RWPE2 (cell line): ENCODE data around the gene GALNT7.

Experiments used
- ATAC-seq: fragments of 200-7000 bp; cut with Tn5 transposase; 3 replicates; pipeline ENCODE4 v1.9.1; 2021; ENCODE audit warnings: low read depth
- DNase-seq: peaks from one replicate; pipeline ENCODE4 v3.0.0-alpha.2; 2020; ENCODE audit warnings: low spot score
- H3K27ac ChIP-seq: fragments of 450-650 bp; 2 replicates; pipeline ENCODE4 v1.5.1; 2017; ENCODE audit warnings: mild to moderate bottlenecking; ENCODE audit not compliant: poor library complexity, severe bottlenecking
- H3K27me3 ChIP-seq: fragments of 250-450 bp; sonication (Bioruptor Pico); 2 replicates; pipeline ENCODE4 v1.5.1; 2021; ENCODE audit warnings: mild to moderate bottlenecking, moderate library complexity; ENCODE audit not compliant: insufficient read depth, poor library complexity, severe bottlenecking
- H3K36me3 ChIP-seq: fragments of 250-450 bp; sonication (Bioruptor Pico); 2 replicates; pipeline ENCODE4 v1.5.1; 2020; ENCODE audit warnings: low read depth, mild to moderate bottlenecking, moderate library complexity
- H3K4me1 ChIP-seq: fragments of 250-450 bp; sonication (Bioruptor Pico); 2 replicates; pipeline ENCODE4 v1.5.1; 2021; ENCODE audit warnings: mild to moderate bottlenecking, moderate library complexity; ENCODE audit not compliant: insufficient read depth, poor library complexity, severe bottlenecking
- H3K4me3 ChIP-seq: fragments of 250-450 bp; sonication (Bioruptor Pico); 2 replicates; pipeline ENCODE4 v1.5.1; 2021; ENCODE audit warnings: mild to moderate bottlenecking, moderate library complexity; ENCODE audit not compliant: severe bottlenecking
- H3K9me3 ChIP-seq: fragments of 250-450 bp; sonication (Bioruptor Pico); 2 replicates; pipeline ENCODE4 v1.5.1; 2021; ENCODE audit warnings: mild to moderate bottlenecking, moderate library complexity; ENCODE audit not compliant: severe bottlenecking
- TF ChIP-seq, protein P1 (sequence below): fragments of 450-650 bp; IDR thresholded peaks from one replicate; pipeline ENCODE4 v1.5.1; 2017; ENCODE audit warnings: mild to moderate bottlenecking, moderate library complexity; ENCODE audit not compliant: poor library complexity, severe bottlenecking

GALNT7 gene

DNA sequence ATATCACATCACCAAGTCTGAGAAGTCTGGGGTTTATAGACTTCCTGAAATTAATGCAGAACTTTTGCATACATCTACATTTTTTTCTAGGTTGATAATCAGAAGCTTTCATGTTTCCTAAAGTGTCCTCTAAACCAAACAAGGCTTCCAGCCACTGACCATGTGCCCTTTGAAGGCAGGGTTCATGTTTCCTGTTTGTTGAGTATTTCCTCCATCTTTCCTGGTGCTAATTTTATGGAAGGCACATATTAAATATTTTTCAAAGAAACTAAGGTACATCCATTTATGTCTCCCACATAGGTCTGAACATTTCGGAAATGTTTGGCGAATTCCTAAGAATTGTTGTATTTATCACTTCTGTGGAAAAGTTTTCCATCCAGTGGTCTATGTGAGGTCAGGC, 5.6 kb downstream of the GALNT7 start:
- TF ChIP-seq, protein P1, sequence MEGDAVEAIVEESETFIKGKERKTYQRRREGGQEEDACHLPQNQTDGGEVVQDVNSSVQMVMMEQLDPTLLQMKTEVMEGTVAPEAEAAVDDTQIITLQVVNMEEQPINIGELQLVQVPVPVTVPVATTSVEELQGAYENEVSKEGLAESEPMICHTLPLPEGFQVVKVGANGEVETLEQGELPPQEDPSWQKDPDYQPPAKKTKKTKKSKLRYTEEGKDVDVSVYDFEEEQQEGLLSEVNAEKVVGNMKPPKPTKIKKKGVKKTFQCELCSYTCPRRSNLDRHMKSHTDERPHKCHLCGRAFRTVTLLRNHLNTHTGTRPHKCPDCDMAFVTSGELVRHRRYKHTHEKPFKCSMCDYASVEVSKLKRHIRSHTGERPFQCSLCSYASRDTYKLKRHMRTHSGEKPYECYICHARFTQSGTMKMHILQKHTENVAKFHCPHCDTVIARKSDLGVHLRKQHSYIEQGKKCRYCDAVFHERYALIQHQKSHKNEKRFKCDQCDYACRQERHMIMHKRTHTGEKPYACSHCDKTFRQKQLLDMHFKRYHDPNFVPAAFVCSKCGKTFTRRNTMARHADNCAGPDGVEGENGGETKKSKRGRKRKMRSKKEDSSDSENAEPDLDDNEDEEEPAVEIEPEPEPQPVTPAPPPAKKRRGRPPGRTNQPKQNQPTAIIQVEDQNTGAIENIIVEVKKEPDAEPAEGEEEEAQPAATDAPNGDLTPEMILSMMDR, result no peak
- Histone ChIP-seq H3K4me1 (peaks cover 12% of the 10 kb centered on the region), H3K4me3 (no peak overlapping the region), H3K36me3 (no peaks in the 10 kb centered on the region), H3K27me3 (no peaks in the 10 kb centered on the region), H3K9me3 (no peaks in the 10 kb centered on the region), H3K27ac (no peak overlapping the region)
- DNase-seq, result no peak
- ATAC-seq, result no peak

DNA sequence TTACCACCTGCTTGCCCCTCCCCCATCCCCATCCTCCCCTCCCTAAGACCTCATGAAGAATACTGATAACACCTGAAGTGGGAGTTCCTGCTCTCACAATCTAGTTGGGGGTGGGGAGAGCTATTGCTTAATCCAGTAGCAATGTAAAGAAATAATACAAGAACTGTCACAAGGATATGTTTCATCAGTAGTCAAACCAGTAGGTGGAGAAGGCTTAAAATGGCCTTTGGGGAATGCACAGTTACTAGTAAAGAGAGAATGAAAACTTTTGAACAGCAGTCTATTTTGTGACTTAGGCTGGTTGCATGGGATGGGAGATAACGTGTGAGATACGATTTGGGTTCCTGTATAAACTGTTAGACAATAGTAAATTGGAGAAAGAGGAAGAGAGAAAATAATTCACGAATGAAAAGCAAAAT, 6.0 kb downstream of the GALNT7 start:
- TF ChIP-seq, protein P1, result no peak
- Histone ChIP-seq H3K4me1 (peaks cover 16% of the 10 kb centered on the region), H3K36me3 (no peaks in the 10 kb centered on the region), H3K27me3 (no peaks in the 10 kb centered on the region), H3K4me3 (no peak overlapping the region), H3K27ac (no peak overlapping the region), H3K9me3 (no peaks in the 10 kb centered on the region)
- DNase-seq (no peak), ATAC-seq (no peak)

GRCh38 chr4:173176010-173176409, 7.4 kb downstream of the GALNT7 start:
- no peak for DNase-seq
- H3K4me3 ChIP-seq, result no peak overlapping the region
- ATAC-seq, result no peak
- peaks cover 22% of the 10 kb centered on the region for H3K4me1 ChIP-seq
- no peak overlapping the region for H3K27ac ChIP-seq
- peaks cover 2% of the 10 kb centered on the region for H3K9me3 ChIP-seq
- H3K27me3 ChIP-seq, result no peaks in the 10 kb centered on the region
- TF ChIP-seq, protein P1, result no peak
- H3K36me3 ChIP-seq, result no peaks in the 10 kb centered on the region

GRCh38 chr4:173177232-173177631, 8.6 kb downstream of the GALNT7 start:
- Histone ChIP-seq H3K9me3 (peaks cover 2% of the 10 kb centered on the region), H3K27ac (no peak overlapping the region), H3K36me3 (no peaks in the 10 kb centered on the region), H3K4me1 (peaks cover 34% of the 10 kb centered on the region), H3K4me3 (no peak overlapping the region), H3K27me3 (no peaks in the 10 kb centered on the region)
- TF ChIP-seq, protein P1, result no peak
- DNase-seq, result no peak
- ATAC-seq, result no peak

DNA sequence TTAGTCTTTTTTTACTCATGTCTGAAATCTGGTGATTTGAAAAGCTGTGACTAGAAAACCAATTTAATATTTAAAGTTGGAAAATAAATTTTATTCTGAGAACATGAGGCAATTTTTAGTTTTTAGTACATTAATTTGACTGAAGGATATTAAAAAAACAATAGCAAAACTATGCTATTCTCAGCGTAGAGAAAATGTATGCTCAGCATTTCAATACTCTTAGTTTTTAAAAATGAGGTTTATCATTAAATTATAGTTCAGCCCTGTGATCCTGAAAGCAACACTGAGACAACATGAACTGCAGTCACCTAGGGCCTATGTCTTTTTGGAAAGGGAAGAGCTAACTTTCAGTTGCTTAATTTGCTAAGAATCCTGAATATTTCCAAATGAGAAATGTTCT, 9.5 kb downstream of the GALNT7 start:
- H3K9me3 ChIP-seq, result peaks cover 2% of the 10 kb centered on the region
- no peak overlapping the region for H3K27ac ChIP-seq
- no peak overlapping the region for H3K4me3 ChIP-seq
- H3K27me3 ChIP-seq, result no peaks in the 10 kb centered on the region
- TF ChIP-seq, protein P1, result no peak
- no peaks in the 10 kb centered on the region for H3K36me3 ChIP-seq
- peaks cover 43% of the 10 kb centered on the region for H3K4me1 ChIP-seq
- ATAC-seq (no peak), DNase-seq (no peak)
